NB4 (cell line): Measurements from ENCODE around the gene BRSK2.
"Not testable (repeated sequence)": the region's sequence is repeated elsewhere in the genome, so short reads cannot be mapped to it uniquely, and the experiment has no call there.

Experiments used
- DNase-seq: peaks from one replicate; pipeline ENCODE4 v3.0.0; 2010; ENCODE audit warnings: low read depth
- H3K4me3 ChIP-seq: one replicate; pipeline ENCODE4 v1.5.1; 2011; ENCODE audit warnings: mild to moderate bottlenecking, low read depth, low read length, moderate library complexity
- MAX ChIP-seq: IDR thresholded peaks from 2 replicates; pipeline ENCODE4 v1.6.1; 2011; ENCODE audit warnings: low read depth, low read length
- MYC ChIP-seq: IDR thresholded peaks from 2 replicates; pipeline ENCODE4 v1.6.1; 2011; ENCODE audit warnings: low read depth, low read length
- POLR2A ChIP-seq: IDR thresholded peaks from 2 replicates; pipeline ENCODE4 v1.6.1; 2011; ENCODE audit warnings: mild to moderate bottlenecking; ENCODE audit not compliant: insufficient read length; ENCODE audit errors: extremely low read depth
- TF ChIP-seq, protein P1 (sequence below): IDR thresholded peaks from one replicate; pipeline ENCODE4 v1.5.1; 2012; ENCODE audit warnings: low read depth, low read length

Gene BRSK2

GRCh38 chr11:1508491-1508891 is 118.8 kb downstream of the BRSK2 start:
- no peak for DNase-seq
- TF ChIP-seq MYC, result no peak
- no peak for TF ChIP-seq POLR2A
- TF ChIP-seq MAX, result no peak
- TF ChIP-seq, protein P1, sequence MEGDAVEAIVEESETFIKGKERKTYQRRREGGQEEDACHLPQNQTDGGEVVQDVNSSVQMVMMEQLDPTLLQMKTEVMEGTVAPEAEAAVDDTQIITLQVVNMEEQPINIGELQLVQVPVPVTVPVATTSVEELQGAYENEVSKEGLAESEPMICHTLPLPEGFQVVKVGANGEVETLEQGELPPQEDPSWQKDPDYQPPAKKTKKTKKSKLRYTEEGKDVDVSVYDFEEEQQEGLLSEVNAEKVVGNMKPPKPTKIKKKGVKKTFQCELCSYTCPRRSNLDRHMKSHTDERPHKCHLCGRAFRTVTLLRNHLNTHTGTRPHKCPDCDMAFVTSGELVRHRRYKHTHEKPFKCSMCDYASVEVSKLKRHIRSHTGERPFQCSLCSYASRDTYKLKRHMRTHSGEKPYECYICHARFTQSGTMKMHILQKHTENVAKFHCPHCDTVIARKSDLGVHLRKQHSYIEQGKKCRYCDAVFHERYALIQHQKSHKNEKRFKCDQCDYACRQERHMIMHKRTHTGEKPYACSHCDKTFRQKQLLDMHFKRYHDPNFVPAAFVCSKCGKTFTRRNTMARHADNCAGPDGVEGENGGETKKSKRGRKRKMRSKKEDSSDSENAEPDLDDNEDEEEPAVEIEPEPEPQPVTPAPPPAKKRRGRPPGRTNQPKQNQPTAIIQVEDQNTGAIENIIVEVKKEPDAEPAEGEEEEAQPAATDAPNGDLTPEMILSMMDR, result no peak
- no peak overlapping the region for H3K4me3 ChIP-seq

GRCh38 chr11:1508986-1509385 is 119.3 kb downstream of the BRSK2 start:
- no peak overlapping the region for H3K4me3 ChIP-seq
- DNase-seq, result no peak
- TF ChIP-seq MYC, result no peak

DNA sequence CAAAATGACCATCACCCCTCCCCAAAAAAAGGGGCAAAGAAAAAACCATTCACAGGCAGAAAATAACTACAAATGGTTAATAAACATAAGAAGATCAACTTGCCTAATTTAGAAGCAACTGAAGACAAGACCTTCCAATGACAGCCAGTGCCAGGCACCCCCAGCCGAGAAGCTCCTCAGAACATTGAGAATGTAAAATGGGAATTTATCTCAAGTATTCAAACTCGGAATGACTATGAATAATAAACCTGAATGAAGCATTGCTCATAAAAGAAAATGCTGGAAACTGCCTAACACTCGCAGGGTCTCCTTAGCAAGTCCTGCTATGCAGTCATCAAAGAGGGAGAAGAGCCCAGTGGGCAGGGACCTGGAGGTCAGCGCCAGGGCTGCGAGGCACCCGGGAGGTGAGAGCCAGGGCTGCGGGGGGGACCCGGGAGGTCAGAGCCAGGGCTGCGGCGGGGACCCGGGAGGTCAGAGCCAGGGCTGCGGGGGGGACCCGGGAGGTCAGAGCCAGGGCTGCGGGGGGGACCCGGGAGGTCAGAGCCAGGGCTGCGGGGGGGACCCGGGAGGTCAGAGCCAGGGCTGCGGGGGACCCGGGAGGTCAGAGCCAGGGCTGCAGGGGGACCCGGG is 120.0 kb downstream of the BRSK2 start:
- H3K4me3 ChIP-seq, result no peak overlapping the region
- DNase-seq, result no peak
- TF ChIP-seq, protein P1, result no peak
- TF ChIP-seq POLR2A, result no peak
- TF ChIP-seq MYC, result no peak
- TF ChIP-seq MAX, result no peak

DNA sequence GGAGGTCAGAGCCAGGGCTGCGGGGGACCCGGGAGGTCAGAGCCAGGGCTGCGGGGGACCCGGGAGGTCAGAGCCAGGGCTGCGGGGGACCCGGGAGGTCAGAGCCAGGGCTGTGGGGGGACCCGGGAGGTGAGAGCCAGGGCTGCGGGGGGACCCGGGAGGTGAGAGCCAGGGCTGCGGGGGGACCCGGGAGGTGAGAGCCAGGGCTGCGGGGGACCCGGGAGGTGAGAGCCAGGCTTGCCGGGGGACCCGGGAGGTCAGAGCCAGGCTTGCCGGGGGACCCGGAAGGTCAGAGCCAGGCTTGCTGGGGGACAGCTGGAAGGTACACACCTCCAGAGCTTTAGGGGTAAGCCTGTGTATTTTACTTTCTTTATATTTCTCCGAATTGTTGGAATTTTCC is 120.6 kb downstream of the BRSK2 start:
- not testable (repeated sequence) for DNase-seq, H3K4me3 ChIP-seq

GRCh38 chr11:1510928-1511327 is 121.2 kb downstream of the BRSK2 start:
- DNase-seq, result no peak
- TF ChIP-seq MAX (no peak), MYC (no peak), POLR2A (no peak)
- TF ChIP-seq, protein P1, result no peak
- H3K4me3 ChIP-seq, result no peak overlapping the region

DNA sequence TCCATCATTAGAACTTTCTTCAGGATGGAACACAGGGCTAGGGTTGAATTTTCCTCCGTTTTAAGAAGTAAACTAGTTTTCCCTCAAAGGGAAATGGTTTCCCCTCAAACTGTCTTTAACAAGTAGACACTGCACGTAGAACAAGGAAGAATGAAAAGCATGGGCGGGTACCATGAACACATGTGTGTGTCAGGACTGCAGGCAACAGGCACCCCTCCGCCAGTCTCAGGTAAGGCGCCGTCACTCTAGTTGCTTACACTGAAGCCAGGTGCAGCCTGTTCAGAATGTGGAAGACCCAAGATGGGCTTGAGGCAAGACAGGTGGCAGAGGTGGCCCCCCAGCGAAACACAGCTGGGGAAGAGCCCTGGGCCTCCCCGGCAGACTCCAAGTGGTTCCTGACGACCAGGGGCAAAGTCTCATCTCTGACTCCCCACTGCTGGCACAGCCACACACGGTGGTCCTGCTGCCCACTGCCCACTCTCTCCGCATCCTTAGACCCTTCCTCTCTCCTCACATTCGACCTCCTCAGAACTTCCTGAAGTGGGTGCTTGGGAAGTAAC is 122.3 kb downstream of the BRSK2 start:
- DNase-seq, result no peak
- TF ChIP-seq POLR2A (no peak), MAX (no peak), MYC (no peak)
- TF ChIP-seq, protein P1, result no peak
- no peak overlapping the region for H3K4me3 ChIP-seq
